D341Med (cell line): Measurements from ENCODE around the gene EIF3L.

Experiments used
- DNase-seq: peaks from one replicate; pipeline ENCODE4 v3.0.0; 2012; ENCODE audit warnings: low spot score

The EIF3L gene

DNA sequence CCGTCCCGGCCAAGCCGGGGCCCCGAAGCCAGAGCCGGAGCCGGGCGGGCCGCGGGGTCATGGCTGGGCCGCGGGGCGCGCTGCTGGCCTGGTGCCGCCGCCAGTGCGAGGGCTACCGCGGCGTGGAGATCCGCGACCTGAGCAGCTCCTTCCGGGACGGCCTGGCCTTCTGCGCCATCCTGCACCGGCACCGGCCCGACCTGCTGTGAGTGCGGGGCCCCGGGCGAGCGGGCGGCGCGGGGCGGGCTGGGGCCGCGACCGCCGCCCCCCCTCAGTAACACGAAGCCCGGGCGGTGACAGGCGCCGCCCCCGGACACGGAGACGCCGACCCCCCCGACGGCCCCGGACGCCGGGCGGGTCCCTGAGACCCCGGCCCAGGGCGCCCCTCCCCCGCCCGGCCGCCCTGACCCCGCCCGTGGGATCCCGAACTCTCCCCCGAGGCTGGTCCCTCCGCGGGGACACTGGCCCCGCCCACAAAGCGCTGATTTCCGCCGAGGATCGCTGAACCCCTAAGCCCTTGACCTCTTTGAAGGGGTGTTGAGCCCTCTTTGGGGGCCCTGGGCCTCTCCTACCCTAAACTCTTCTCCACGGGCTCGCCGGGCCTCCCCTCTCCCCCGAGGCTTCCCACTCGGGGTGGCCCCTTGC is 57.3 kb downstream of the EIF3L start:
- DNase-seq, result no peak

DNA sequence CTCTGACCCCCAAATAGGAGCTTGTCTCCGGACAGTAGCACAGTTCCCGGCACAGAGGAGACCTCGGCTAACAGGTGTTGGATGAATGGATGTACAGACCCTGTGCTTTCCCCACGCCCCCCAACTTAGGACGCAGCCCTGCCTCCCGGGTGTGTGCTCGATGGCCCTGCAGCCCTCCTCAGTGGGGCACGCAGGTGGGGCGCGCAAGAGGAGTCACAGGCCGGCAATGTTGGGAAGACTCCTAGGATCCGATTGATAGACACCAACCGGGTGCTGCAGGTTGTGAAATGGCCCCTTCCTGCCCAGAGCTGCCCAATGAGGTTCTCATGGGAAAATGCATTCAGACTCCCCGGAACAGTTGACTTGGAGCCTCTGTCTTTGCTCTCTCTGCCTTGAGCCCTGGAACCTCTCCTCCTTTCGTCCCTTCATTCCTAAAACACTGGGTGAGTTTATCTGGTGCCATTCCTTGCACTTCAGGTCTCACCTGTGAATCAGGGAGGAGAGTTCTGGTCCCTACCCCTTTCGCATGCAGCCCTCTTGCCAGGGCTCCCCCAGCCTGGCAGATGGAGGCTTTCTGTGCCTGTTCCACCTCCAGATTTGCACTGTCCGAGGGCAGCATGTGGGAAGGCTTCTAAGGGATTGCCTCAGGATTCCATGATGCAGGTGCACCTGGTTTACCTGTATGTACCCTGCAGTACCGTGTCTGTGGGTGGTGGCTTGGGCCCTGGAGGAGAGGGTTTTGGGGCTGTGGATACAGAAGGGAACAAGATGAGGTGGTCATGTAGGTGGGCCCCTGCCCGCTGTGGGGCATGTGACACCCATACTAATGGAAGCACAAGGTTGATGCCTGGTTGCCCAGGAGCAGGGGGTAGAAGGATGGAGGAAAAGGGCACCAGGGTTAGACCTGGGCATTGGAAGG is 58.1 kb downstream of the EIF3L start:
- DNase-seq, result no peak

DNA sequence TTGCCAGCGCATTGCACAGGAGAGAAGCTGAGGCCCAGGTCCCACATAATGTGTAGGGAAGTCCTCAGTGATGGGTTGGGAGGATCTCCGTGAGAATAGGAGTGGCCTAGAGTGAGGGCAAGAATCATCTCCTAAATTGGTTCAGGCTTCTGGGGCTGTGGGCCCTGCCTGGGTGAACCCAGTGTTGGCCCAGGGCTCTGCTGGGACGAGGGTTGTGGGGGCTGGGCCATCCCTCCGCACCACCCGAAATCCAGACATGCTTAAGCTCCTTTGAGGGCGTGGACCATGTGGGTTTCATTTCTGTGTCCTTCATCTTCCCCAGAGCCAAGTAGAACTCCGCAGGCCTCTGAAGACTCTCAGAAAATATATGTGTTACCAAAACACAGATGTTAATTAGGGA is 60.5 kb downstream of the EIF3L start:
- DNase-seq, result no peak

DNA sequence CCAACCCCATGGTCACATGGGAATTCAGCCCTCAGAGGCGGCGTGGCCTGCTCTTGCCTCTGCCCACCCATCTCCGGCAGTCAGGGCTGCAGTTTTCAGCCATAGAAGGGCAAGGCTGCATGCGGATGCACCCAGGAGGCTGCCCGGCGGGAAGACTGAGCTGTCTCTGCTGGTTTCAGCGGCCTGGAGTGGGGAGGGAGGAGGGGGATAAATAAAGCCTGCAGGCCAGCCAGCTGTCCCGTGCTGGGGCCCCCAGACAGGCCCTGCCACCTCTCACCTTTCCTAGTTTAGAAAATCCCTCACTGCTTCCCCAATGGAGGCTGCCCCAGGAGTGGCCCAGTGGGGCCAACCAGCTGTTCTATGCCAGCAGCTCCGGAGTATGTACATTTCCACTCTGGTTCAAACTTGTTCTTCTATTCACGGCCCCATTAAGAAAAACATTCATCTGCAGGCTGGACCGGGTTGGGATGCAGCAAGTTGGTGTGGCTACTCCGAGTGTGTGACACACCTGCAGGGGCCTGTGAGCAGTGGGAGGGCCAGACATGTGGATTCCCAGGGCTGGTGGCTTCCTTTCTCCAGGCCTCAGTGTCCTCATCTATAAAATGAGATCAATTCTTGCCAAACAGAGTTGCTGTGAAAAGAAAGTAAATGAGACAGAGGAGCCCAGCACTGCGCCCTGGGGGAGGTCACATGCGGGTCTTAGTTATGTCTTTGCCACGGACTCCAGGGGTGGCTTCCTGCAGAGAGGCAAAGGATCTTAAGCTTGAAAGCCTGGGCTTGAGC is 61.9 kb downstream of the EIF3L start:
- no peak for DNase-seq

DNA sequence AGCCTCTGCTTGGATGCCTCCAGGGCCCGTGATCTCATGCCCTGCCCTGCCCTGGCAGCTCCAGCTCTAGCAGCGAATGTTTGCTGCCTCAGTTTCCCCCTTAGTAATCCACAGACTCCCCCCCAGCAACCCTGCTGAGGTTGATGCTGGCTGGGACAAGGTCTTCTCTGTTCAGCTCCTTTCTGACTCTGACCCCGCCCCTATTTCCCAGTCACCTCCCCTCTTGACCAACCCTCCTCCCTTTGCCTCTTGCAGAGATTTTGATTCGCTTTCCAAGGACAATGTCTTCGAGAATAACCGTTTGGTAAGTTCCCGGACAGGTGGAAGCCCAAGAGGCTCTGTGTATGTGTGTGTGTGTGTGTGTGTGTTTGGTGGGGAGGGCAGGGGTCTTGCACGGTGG is 62.5 kb downstream of the EIF3L start:
- DNase-seq, result no peak

DNA sequence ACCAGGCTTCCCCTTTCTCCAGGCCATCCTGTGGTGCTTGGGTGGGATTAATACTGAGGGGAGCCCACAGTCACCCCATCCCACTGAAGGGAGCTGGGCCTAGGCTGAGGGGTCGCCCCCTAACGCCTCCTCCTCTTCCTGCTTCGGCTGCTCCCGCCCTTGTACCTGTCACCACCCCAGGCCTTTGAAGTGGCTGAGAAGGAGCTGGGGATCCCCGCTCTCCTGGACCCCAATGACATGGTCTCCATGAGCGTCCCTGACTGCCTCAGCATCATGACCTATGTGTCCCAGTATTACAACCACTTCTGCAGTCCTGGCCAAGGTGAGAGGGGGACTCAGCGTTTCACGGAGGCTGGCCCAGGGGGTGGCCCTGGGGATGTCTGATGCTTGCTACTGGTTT is 63.0 kb downstream of the EIF3L start:
- DNase-seq, result no peak

DNA sequence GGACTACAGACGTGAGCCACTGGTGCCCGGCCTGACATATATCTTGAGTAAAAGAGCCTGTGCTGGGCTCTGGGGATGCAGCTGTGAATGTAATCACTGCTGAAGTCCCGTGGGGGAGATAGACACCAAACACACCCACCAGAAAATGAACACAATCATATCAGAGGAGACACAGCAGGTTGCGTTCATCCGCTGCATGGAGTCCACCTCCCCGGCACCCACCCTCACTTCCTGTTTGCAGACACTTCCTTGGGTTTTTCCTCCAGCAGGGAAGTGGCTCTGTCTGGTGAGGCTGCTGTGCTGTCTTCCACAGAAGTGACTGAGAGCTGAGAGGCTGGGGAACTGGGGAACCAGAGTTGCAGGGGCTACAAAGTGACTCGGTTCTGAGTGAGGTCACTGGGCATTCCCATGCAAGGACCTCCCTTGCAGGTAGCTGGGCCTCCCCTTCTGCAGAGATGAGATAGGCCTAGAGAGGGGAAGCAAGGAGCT is 64.1 kb downstream of the EIF3L start:
- no peak for DNase-seq

DNA sequence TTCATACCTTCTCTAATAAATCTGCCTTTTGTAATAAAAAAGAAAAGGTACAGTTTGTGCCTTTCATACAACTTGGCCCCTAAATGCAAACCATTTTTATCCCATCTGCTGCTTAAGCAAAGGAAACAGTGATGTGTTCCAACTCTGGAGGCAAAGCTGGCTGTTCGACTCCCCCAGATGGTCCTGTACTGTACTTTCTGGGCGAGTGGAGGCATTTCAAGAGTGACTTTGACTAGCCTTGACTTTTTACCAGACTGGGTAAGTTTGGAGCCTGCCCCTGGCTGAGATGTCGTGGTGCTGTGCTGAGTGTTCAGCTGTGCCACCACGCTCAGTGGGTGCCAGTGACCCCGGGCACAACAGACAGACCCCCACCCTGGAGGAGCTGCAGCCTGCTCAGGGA is 67.1 kb downstream of the EIF3L start:
- DNase-seq, result no peak

DNA sequence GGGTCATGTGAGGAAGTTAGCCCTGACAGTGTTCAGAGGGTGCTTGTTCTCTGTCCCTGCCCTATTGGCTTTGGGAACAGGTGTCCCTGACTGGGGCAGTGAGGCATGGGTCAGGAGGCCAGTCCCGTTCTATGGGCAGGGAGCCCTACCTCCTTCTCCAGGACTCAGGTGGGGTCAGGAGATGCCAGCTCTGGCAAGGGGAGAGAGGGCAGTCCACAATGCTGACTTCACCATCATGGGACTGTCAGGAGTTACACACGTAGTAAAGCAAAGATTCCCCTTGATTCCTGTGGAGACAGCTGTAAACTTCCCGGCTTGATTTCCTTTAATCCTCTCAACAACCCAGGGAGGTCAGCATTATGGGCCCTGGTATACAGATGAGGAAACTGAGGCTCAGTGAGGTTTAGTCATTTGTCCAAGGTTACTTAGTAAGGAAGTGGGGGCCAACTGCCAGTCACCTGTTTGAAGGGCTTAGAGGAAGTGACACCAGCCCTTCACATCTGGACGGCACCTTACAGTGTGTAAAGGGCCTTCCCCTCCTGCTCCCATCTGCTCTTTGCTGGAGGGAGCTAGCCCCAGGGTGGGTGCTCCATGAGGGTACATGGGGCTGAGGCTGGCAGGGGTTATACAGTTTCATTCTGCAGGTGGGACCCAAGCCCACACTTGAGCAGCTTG is 68.8 kb downstream of the EIF3L start:
- no peak for DNase-seq

DNA sequence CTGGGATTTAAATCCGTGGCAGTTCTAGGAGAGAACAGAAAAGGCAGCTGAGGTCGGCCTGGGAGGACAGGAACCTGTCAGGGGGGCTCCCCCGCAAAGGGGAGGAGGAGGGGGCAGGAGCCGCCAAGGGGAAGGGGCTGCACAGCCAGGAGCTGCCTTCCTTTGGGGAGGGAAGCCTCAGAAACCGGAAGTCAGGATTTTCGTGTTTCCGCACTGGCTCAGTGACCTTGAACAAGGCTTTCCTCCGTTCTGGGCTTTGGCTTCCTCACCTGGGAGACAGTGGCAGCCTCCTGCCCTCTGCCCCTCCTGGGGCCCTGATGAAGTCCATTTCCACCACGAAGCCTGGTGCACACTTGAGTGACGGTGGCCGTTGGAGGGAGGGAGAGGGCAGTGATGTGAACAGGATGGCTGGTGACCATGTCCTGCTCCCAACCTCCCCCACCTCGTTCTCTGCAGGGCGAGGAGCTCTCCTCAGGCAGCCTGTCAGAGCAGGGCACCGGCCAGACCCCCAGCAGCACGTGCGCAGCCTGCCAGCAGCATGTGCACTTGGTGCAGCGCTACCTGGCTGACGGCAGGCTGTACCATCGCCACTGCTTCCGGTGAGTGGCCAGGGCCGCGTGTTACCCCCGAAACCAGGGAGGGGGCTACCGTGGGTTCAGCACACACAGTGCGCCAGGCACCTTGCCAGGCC is 69.5 kb downstream of the EIF3L start:
- no peak for DNase-seq

DNA sequence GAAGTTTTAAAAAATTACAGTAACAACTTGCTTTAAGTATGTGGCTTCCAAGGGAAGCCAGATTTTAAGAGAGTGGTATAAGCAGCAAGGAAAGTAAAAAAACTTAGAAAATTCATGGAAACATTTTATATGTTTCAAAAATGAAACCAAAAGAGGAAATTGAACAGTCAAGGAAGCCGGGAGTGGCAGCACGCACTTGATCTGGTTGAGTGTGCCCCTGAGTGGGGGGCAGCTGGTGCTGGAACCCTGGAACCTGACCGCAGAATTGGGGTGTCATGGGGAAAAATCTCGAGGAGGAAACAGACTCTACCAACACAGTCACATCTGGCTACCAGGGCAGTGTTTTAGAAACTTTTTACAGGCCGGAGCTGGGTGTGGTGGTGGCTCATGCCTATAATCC is 70.9 kb downstream of the EIF3L start:
- DNase-seq, result no peak

DNA sequence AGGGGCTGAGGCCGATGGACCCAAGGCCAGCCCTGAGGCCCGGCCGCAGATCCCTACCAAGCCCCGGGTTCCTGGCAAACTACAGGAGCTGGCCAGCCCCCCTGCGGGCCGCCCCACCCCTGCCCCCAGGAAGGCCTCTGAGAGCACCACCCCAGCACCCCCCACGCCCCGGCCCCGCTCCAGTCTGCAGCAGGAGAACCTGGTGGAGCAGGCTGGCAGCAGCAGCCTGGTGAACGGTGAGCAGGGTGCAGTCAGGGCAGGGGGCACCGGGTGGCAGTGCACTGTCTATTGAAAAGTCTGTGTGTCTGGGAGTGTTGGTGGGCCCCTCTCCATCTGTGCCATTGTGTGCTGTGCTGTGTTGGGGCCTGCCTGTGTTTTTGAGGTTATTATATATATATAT is 73.0 kb downstream of the EIF3L start:
- DNase-seq, result peak; percentile 75

DNA sequence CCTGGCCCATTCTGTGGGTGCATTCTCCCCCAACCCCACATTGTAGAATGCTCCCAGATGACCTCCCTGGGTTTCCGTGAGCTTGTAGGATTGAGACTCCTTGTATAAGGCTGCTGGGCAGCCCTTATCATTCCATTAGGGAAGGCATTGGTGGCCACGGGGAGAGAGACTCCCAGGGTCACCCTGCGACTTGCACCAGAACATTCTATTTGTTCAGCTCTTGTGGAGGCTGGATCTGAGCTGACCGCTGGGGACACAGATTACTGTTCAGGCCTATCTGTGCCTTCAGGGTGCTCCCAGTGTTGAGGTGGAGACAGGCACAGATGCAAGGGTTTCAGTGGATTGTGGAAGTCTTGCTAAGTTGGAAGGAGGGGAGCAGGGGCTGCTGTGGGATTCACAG is 74.7 kb downstream of the EIF3L start:
- no peak for DNase-seq

DNA sequence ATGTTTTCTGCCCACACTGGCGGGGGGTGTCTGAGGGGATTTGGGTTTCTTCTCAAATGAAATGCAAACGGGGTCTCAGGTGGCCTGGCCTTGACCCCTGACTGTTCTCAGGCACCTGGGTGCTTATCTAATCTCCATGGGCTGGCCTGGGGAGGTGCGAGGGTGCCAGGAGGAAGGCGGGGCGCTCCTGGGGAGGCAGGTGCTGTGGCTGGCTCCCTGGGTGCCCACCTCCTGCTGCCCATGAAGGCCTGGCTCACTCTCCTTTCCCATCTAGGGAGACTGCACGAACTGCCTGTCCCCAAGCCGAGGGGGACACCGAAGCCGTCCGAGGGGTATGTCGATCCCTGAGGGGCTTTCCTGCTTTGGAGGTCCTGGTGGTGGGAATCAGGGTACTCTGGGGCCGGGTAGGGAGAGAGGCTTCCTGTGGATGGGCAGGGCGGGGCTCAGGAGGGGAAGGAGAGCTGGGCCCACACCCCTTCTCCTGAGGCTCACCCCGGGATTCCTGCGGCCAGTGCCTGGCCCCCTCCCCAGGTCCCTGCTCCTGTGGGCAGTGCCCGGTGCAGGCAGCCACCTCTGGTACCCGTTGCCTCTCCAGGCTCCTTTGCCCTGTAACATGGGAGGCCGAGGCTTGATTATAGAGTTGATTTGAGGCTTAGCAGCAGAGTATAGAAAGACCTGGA is 75.3 kb downstream of the EIF3L start:
- DNase-seq, result no peak

DNA sequence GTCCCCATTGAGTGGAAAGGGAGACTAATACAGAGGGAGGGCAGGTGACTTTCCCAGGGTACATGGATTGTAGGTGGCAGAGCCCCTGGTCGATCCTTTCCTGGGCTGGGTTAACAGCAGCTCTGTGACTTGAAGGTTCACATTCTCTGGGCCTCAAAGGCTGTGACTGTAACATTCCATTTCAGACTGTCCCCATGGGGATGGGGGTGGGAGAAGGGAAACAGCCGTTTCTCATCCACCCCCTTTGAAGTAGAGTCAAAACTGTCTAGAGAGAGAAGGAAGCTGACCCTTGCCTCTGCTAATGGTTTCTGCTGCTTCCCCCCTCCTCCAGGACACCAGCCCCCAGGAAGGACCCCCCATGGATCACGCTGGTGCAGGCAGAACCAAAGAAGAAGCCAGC is 76.1 kb downstream of the EIF3L start:
- no peak for DNase-seq

DNA sequence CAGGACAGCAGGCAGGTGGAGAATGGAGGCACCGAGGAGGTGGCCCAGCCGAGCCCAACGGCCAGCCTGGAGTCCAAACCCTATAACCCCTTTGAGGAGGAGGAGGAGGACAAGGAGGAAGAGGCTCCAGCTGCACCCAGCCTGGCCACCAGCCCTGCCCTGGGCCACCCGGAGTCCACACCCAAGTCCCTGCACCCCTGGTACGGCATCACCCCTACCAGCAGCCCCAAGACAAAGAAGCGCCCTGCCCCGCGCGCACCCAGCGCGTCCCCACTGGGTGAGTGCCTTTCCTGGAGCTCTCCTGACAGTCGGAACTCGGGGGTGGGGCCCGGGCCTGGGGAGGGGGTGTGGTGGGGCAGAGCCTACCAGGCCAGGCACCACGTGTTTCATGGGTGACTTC is 76.5 kb downstream of the EIF3L start:
- DNase-seq, result no peak

DNA sequence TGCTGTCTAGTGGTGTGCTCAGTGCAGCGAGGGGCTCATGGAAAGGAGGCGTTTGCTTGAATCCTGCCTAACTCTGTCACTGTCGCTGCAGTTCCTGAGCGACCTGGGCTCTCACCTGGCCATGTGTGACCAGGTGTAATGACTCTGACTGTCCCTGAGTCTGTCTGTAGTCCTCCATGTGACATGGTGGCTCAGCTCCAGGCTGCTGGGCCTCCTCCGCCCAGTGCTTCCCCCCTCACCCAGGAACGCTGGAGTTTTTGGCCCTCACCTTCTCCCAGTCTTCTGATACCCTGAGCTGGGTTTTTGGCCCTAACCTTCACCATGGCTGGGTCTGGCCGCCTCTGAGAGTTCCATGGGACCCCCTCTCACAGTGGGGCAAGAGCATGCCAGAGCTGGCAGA is 77.1 kb downstream of the EIF3L start:
- DNase-seq, result no peak

DNA sequence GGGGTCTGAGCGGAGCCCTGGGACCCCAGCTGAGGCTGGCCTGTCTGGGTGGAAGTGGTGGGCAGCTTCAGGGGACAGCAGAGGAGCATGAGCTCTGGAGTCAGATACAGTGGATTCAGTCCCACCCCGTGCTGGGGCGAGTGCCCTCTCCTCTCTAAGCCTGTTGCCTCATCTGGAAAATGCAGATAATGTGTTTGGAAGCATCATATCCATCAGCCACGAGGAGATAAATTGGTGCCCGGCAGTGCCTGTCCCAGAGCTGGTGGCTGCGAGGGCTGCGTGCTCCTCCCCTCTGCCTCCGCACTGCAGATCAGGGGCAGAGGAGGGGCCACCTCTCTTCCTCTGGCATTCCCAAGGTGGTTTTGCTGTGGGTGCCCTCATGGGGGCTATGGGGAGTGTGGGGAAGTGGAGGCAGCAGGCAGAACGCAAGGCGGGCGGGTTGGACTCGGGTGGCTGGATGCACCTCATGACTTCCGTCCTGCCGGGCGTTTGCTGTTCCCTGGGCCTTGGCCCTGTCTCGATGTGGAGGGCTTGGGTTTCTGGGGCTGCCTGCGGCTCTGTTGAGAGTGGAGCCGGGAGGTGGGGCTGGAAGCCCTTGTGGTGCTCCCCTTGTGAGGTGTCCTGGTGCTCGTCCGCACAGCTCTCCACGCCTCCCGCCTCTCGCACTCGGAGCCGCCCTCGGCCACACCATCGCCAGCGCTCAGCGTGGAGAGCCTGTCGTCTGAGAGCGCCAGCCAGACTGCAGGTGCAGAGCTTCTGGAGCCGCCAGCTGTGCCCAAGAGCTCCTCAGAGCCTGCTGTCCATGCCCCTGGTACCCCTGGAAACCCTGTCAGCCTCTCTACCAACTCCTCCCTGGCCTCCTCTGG is 77.8 kb downstream of the EIF3L start:
- no peak for DNase-seq

DNA sequence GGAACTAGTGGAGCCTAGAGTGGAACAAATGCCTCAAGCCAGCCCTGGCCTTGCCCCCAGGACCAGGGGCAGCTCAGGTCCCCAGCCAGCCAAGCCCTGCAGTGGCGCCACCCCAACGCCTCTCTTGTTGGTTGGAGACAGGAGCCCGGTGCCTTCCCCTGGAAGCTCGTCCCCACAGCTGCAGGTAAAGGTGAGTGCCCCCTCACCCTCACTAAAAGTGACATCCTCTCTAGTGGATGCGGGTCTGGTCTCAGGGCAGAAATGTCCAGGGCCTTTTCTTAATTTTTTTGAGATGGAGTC is 78.4 kb downstream of the EIF3L start:
- no peak for DNase-seq

DNA sequence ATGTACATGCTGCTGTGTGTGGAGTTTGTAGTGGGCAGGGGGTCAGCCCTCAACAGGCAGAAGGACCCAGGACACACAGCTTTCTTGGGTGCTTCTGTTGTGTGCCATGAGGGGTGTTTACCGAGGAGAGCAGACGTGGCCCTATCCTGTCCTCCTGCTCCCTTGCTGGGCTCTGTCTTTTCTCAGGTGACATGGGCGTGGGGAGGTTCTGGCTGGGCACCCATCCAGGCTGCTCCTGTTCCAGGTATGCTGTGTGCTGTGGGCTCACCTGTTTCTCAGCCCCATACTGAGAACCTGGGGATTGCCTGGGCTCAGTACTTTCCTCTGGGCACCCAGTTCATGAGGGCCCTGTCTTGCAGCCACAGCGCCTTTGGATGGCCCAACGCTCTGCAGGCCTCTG is 80.2 kb downstream of the EIF3L start:
- no peak for DNase-seq
